GM19035 (cell line): ENCODE measurements around the gene FAM13A.

Source experiments
- ATAC-seq: cut with Tn5 transposase; IDR thresholded peaks from one replicate; pipeline ENCODE4 v1.9.1; 2021; ENCODE audit not compliant: unreplicated experiment

FAM13A gene

GRCh38 chr4:88729146-88729760 lies 327.7 kb downstream of the FAM13A start:
- ATAC-seq, result no peak

- ATAC-seq, result no peak
Measured at GRCh38 chr4:88728146-88728545, 328.8 kb downstream of the FAM13A start.

GRCh38 chr4:88725986-88726385 lies 331.0 kb downstream of the FAM13A start:
- no peak for ATAC-seq

GRCh38 chr4:88725143-88725542 lies 331.8 kb downstream of the FAM13A start:
- no peak for ATAC-seq

GRCh38 chr4:88724406-88724805 lies 332.6 kb downstream of the FAM13A start:
- ATAC-seq, result no peak

- ATAC-seq, result no peak
Measured at GRCh38 chr4:88722828-88723227, 334.2 kb downstream of the FAM13A start.

GRCh38 chr4:88722276-88722780 lies 334.7 kb downstream of the FAM13A start:
- ATAC-seq, result no peak

- no peak for ATAC-seq
Measured at GRCh38 chr4:88720451-88721428, 336.2 kb downstream of the FAM13A start.

GRCh38 chr4:88719381-88719780 lies 337.6 kb downstream of the FAM13A start:
- no peak for ATAC-seq

- no peak for ATAC-seq
Measured at GRCh38 chr4:88718098-88718497, 338.9 kb downstream of the FAM13A start.

GRCh38 chr4:88713782-88714181 lies 343.2 kb downstream of the FAM13A start:
- no peak for ATAC-seq

GRCh38 chr4:88709989-88710388 lies 347.0 kb downstream of the FAM13A start:
- no peak for ATAC-seq

- no peak for ATAC-seq
Measured at GRCh38 chr4:88706574-88706973, 350.4 kb downstream of the FAM13A start.

GRCh38 chr4:88705805-88706492 lies 351.0 kb downstream of the FAM13A start:
- ATAC-seq, result no peak

GRCh38 chr4:88705223-88705622 lies 351.8 kb downstream of the FAM13A start:
- no peak for ATAC-seq

GRCh38 chr4:88702782-88703181 lies 354.2 kb downstream of the FAM13A start:
- ATAC-seq, result no peak

- no peak for ATAC-seq
Measured at GRCh38 chr4:88698519-88698918, 358.5 kb downstream of the FAM13A start.

- ATAC-seq, result peak; percentile 98
Measured at GRCh38 chr4:88697588-88698329, 359.2 kb downstream of the FAM13A start, which contains the start of gene NAP1L5. Gene NAP1L5, minus strand, starts transcription at chr4:88697829. Its CDS starts 75 bp downstream, at chr4:88697754.

- peak; percentile 7 for ATAC-seq
Measured at GRCh38 chr4:88697141-88697540, 359.8 kb downstream of the FAM13A start.

- ATAC-seq, result no peak
Measured at GRCh38 chr4:88696630-88697029, 360.4 kb downstream of the FAM13A start.

GRCh38 chr4:88693792-88694191 lies 363.2 kb downstream of the FAM13A start:
- no peak for ATAC-seq
